Osteoblast (primary cell): ENCODE measurements around the gene ALPP. TPM values are rescaled to one million over a fixed set of nuclear protein-coding genes. Genes with fewer than 3 reads are reported as not detected.
"Not testable (repeated sequence)": the region's sequence is repeated elsewhere in the genome, so short reads cannot be mapped to it uniquely, and the experiment has no call there.

Source experiments
- DNase-seq: peaks from one replicate; pipeline ENCODE4 v3.0.0; 2011; ENCODE audit warnings: low spot score, mixed read lengths; ENCODE audit not compliant: insufficient read length; ENCODE audit errors: missing footprints
- H2AFZ ChIP-seq: 2 replicates; pipeline ENCODE4 v1.6.0; 2011; ENCODE audit warnings: mild to moderate bottlenecking, low read length
- H3K27ac ChIP-seq: 2 replicates; pipeline ENCODE4 v1.5.1; 2011; ENCODE audit warnings: mild to moderate bottlenecking, low read depth, low read length, moderate library complexity
- H3K27me3 ChIP-seq: 2 replicates; pipeline ENCODE4 v1.6.0; 2012; ENCODE audit warnings: mild to moderate bottlenecking, control low read depth, inconsistent platforms, low read length, moderate library complexity; ENCODE audit not compliant: insufficient read depth
- H3K36me3 ChIP-seq: 2 replicates; pipeline ENCODE4 v1.5.1; 2011; ENCODE audit warnings: mild to moderate bottlenecking, low read length, control low read depth, moderate library complexity; ENCODE audit not compliant: insufficient read depth
- H3K4me1 ChIP-seq: 2 replicates; pipeline ENCODE4 v1.5.1; 2011; ENCODE audit warnings: mild to moderate bottlenecking, low read length, control low read depth, moderate library complexity; ENCODE audit not compliant: insufficient read depth
- H3K4me2 ChIP-seq: 2 replicates; pipeline ENCODE4 v1.6.0; 2011; ENCODE audit warnings: mild to moderate bottlenecking, low read length; ENCODE audit not compliant: insufficient read depth
- H3K4me3 ChIP-seq: fragments of 200-600 bp; sonication (generic); 3 replicates; pipeline ENCODE4 v1.5.1; 2012; ENCODE audit warnings: mild to moderate bottlenecking, low read length, inconsistent platforms; ENCODE audit not compliant: insufficient read depth
- H3K79me2 ChIP-seq: 2 replicates; pipeline ENCODE4 v1.6.0; 2012; ENCODE audit warnings: mild to moderate bottlenecking, low read length, control low read depth, inconsistent platforms; ENCODE audit not compliant: insufficient read depth
- H3K9me3 ChIP-seq: 2 replicates; pipeline ENCODE4 v1.5.1; 2011; ENCODE audit warnings: low read depth, low read length, control low read depth
- H4K20me1 ChIP-seq: 2 replicates; pipeline ENCODE4 v1.6.0; 2012; ENCODE audit warnings: mild to moderate bottlenecking, low read length, control low read depth; ENCODE audit not compliant: insufficient read depth
- total RNA-seq: library from RNA; depleted of rRNA; stranded (reverse); fragments of >200 nt; gene quantifications from 2 replicates; pipeline ENCODE4 v1.2.3, GENCODE V29; 2012
- TF ChIP-seq, protein P1 (sequence below): IDR thresholded peaks from 2 replicates; pipeline ENCODE4 v1.5.1; 2011; ENCODE audit warnings: mild to moderate bottlenecking, low read depth, low read length, moderate library complexity; ENCODE audit errors: extremely low read depth

The ALPP gene
- total RNA-seq, 1 donor: not detected

DNA sequence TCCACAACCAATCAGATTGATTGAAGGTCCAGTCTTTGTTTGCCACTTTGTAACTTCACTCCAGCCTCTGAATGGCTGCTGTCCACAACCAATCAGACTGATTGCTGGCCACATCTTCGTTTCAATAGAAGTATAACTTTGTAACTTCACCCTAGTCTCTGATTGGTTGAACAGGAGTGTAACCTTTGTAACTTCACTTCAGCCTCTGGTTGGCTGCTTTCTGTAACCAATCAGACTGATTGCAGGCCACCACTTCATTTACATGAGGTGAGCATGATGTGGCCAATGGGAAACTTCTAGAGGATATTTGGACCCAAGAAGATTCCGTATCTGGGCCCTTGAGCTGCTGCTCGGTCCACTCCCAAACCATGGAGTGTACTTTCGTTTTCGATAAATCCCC lies 16.9 kb upstream of the ALPP start:
- H3K27me3 ChIP-seq: no peaks in the 10 kb centered on the region
- no peak overlapping the region for H2AFZ ChIP-seq
- DNase-seq: no peak
- H3K4me2 ChIP-seq: no peak overlapping the region
- TF ChIP-seq, protein P1, sequence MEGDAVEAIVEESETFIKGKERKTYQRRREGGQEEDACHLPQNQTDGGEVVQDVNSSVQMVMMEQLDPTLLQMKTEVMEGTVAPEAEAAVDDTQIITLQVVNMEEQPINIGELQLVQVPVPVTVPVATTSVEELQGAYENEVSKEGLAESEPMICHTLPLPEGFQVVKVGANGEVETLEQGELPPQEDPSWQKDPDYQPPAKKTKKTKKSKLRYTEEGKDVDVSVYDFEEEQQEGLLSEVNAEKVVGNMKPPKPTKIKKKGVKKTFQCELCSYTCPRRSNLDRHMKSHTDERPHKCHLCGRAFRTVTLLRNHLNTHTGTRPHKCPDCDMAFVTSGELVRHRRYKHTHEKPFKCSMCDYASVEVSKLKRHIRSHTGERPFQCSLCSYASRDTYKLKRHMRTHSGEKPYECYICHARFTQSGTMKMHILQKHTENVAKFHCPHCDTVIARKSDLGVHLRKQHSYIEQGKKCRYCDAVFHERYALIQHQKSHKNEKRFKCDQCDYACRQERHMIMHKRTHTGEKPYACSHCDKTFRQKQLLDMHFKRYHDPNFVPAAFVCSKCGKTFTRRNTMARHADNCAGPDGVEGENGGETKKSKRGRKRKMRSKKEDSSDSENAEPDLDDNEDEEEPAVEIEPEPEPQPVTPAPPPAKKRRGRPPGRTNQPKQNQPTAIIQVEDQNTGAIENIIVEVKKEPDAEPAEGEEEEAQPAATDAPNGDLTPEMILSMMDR: no peak
- H4K20me1 ChIP-seq: no peaks in the 10 kb centered on the region
- H3K36me3 ChIP-seq: no peaks in the 10 kb centered on the region
- no peaks in the 10 kb centered on the region for H3K4me1 ChIP-seq
- H3K27ac ChIP-seq: no peak overlapping the region
- no peaks in the 10 kb centered on the region for H3K9me3 ChIP-seq
- H3K79me2 ChIP-seq: no peaks in the 10 kb centered on the region
- H3K4me3 ChIP-seq: no peak overlapping the region

DNA sequence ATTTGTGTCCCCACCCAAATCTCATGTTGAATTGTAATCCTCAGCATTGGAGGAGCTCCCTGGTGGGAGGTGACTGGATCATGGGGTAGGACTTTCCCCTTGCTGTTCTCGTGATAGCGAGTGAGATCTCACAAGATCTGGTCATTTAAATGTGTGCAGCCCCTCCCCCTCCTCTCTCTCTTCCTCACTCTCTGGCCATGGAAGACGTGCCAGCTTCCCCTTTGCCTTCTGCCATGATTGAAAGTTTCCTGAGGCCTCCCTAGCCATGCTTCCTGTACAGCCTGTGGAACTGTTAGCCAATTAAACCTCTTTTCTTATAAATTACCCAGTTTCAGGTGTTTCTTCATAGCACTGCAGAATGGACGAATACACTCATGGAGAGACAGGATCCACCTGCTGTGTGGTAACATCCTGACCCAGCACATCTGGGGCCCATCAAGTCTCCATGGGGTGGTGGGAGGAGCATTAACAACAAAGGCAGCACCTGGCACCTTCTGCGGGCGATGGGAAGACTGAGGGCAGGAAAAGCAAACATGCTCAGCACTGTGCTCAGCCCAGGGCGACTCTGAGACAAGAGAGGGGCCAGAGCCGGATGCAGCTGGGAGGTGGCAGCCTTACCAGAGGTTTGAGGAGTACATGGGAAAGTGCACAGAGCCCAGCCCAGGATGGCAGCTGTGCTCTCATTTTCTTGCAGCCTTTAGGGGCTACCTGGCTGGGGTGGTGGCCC lies 16.2 kb upstream of the ALPP start:
- Histone ChIP-seq H3K79me2 (no peaks in the 10 kb centered on the region), H4K20me1 (no peaks in the 10 kb centered on the region), H3K4me2 (no peak overlapping the region), H2AFZ (no peak overlapping the region), H3K27ac (no peak overlapping the region), H3K9me3 (no peaks in the 10 kb centered on the region), H3K27me3 (no peaks in the 10 kb centered on the region), H3K4me3 (no peak overlapping the region), H3K4me1 (no peaks in the 10 kb centered on the region), H3K36me3 (no peaks in the 10 kb centered on the region)
- TF ChIP-seq, protein P1: no peak
- DNase-seq: peak; percentile 25

DNA sequence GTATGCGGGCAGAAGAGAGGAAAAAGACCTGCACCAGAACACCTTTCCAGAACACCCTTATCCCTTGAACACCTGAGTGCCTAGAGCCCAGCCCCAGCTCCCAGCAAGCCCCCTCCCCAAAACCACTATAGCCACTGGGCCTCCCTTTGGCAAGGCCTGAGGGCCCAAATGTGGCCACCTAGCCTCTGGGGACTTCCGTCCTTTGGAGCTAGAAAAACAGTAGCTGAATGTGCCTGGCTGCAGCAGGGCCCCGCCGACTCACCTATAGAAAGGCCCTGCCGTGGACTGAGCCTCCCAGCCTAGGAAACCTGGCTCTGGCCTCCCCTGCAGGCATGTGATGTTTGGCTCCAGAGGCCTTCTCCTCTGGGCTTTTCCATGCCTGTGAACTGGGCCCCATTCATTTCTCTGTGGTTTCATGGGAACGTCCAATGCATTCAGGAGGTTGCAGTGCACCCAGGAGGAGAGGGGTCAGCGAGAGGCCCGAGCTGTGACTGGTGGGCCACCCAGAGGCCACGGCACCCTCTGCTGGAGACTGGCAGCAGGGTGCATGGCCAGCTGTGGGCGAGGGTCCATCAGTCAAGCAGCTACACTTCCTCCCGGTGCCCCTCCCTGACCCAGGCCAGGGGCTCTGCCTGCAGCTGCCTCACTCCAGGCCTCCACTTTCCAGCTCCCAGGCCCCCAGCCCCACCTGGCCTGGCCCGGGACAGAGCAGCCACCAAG lies 15.3 kb upstream of the ALPP start:
- not testable (repeated sequence) for H3K27ac ChIP-seq, H3K9me3 ChIP-seq, H3K79me2 ChIP-seq, H3K27me3 ChIP-seq, H3K4me3 ChIP-seq, H3K4me1 ChIP-seq, DNase-seq, H4K20me1 ChIP-seq, H3K36me3 ChIP-seq
- Histone ChIP-seq H2AFZ (peak overlapping the region; percentile 88), H3K4me2 (peak overlapping the region; percentile 76)

DNA sequence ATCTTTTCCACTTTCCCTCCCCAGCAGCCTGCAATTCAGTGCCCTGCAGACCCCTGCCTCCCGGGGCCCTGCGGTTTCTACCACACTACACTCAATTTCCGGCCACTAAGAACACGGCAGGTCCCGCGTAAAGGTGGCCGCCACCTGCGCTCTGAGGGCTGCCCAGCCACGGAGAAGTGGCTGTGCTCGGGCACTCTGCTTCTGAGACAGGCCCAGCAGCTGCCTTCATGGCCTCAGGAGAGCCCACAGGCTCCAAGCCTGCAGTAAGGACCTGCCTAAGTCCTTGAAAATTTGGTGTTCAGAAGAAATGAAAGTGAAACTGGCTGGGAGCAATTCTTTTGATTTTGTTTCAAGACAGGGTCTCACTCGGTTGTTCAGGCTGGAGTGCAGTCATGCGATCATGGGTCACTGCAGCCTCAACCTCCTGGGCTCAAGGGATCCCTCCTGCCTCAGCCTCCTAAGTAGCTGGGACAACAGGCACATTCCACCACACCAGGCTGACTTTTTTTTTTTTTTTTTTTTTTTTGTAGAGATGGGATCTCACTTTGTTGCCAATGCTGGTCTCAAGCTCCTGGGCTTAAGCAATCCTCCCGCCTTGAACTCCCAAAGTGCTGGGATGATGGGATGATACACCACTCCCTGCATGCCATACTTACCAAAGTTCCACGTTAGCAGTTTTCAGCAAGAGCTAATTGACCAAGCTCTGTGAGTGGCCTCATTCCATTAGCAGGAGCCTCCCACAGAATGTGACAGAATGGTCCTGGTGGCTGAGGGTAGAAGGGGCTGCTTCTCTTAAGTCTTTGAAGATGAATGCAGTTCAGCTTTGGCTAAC lies 14.6 kb upstream of the ALPP start:
- Histone ChIP-seq H3K36me3 (no peaks in the 10 kb centered on the region), H3K27me3 (no peaks in the 10 kb centered on the region), H3K9me3 (no peaks in the 10 kb centered on the region), H3K4me2 (peak overlapping the region; percentile 76), H3K4me1 (no peaks in the 10 kb centered on the region), H3K4me3 (peak overlapping the region; percentile 46), H3K79me2 (no peaks in the 10 kb centered on the region), H4K20me1 (no peaks in the 10 kb centered on the region), H3K27ac (no peak overlapping the region), H2AFZ (peak overlapping the region; percentile 88)
- TF ChIP-seq, protein P1: no peak
- DNase-seq: peak; percentile 77

DNA sequence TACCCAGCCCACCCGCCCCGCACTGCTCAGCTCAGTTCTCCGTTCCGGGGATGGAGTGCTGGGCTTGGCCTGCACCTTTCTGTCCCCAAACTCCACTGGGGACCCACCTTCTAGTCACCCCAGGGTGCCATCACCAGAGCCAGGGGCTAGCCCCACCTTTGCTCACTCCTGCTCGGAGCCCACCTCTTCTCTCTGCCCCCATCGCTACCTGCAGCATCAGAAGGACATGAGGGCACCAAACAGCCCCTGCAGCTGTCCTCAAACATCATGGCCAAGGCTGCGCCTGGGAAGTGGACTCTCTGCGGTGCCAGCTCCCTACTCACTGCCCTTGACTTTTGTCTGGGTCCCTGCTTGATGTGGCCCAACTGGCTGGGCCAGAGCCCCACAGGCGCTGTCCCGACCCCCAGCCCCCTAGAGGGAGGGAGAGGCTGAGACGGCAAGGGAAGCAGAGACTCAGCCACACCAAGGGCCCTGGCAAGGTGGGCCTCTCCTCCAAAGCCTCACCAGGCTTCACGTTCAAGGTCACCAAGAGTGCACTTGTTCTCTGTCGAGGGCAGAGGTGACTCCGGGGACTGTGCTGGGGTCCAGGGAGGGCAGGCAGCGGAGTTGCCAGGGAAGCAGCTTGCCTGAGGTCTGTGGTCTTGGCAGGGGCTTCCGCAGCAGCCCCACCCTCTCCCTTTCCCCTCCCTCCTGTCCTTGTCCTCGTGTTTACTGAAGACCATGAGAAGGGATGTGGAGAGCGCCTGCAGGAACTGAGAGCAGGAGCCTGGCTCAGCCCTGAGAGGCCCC lies 13.6 kb upstream of the ALPP start:
- H3K36me3 ChIP-seq, H4K20me1 ChIP-seq, H3K4me3 ChIP-seq, H3K4me2 ChIP-seq, H3K4me1 ChIP-seq, H3K27me3 ChIP-seq, H3K27ac ChIP-seq, H3K9me3 ChIP-seq, H2AFZ ChIP-seq, H3K79me2 ChIP-seq: not testable (repeated sequence)
- DNase-seq: peak; percentile 22
